Ishikawa (cell line): ENCODE measurements around the gene CREB3L2.

ENCODE experiments used
- EP300 ChIP-seq: IDR thresholded peaks from 2 replicates; pipeline ENCODE4 v1.6.1; 2012; ENCODE audit warnings: borderline replicate concordance
- TF ChIP-seq, protein P1 (sequence below): IDR thresholded peaks from 2 replicates; pipeline ENCODE4 v1.6.1; 2012
- TF ChIP-seq, protein P2 (sequence below): IDR thresholded peaks from 2 replicates; pipeline ENCODE4 v1.6.1; 2012; ENCODE audit warnings: low read depth, mild to moderate bottlenecking

DNA sequence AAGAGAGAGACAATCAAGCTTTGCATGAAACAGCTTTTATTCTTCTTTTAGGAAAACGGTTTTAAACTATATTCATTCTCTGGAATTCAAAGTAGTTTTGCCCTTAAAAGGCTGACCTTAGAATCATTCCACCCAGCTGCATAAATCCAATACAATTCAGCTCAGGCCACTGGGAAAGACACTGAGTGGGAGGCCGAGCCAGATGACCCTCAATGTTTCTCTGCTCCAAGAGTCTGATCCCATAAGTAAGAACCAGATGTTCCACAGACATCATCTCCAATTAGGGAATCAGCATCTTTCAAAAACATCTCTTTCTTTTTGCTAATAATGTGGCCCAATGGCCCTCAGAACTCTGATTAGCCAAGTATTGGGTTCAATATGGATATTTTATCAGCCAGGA is 26.1 kb downstream of the CREB3L2 start:
- TF ChIP-seq EP300: no peak
- TF ChIP-seq, protein P1, sequence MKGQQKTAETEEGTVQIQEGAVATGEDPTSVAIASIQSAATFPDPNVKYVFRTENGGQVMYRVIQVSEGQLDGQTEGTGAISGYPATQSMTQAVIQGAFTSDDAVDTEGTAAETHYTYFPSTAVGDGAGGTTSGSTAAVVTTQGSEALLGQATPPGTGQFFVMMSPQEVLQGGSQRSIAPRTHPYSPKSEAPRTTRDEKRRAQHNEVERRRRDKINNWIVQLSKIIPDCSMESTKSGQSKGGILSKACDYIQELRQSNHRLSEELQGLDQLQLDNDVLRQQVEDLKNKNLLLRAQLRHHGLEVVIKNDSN: no peak
- TF ChIP-seq, protein P2, sequence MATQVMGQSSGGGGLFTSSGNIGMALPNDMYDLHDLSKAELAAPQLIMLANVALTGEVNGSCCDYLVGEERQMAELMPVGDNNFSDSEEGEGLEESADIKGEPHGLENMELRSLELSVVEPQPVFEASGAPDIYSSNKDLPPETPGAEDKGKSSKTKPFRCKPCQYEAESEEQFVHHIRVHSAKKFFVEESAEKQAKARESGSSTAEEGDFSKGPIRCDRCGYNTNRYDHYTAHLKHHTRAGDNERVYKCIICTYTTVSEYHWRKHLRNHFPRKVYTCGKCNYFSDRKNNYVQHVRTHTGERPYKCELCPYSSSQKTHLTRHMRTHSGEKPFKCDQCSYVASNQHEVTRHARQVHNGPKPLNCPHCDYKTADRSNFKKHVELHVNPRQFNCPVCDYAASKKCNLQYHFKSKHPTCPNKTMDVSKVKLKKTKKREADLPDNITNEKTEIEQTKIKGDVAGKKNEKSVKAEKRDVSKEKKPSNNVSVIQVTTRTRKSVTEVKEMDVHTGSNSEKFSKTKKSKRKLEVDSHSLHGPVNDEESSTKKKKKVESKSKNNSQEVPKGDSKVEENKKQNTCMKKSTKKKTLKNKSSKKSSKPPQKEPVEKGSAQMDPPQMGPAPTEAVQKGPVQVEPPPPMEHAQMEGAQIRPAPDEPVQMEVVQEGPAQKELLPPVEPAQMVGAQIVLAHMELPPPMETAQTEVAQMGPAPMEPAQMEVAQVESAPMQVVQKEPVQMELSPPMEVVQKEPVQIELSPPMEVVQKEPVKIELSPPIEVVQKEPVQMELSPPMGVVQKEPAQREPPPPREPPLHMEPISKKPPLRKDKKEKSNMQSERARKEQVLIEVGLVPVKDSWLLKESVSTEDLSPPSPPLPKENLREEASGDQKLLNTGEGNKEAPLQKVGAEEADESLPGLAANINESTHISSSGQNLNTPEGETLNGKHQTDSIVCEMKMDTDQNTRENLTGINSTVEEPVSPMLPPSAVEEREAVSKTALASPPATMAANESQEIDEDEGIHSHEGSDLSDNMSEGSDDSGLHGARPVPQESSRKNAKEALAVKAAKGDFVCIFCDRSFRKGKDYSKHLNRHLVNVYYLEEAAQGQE: no peak
